Measurements from ENCODE around the gene NEK4. TPM values are rescaled to one million over a fixed set of nuclear protein-coding genes. Genes with fewer than 3 reads are reported as not detected.
A peak's percentile ranks its signal among the peaks of the same experiment; 100 is the strongest.

Gene NEK4
- total and polyA plus RNA-seq, 4 donors, result 5.8 to 39.9 (median 19.1) TPM

- WGBS, 2 donors, result 18 to 24% methylated on average over 13 of the region's 13 CpGs
- ATAC-seq (ENCODE audit: insufficient read depth, low FRiP score), result no peak
- peak overlapping the region; percentile 72 to 75 for H3K9ac ChIP-seq (ENCODE audit: insufficient read depth in 1 of 2, low read length in 2 of 2)
Observed at GRCh38 chr3:52769786-52770455, 819 bp downstream of the NEK4 start.

DNA sequence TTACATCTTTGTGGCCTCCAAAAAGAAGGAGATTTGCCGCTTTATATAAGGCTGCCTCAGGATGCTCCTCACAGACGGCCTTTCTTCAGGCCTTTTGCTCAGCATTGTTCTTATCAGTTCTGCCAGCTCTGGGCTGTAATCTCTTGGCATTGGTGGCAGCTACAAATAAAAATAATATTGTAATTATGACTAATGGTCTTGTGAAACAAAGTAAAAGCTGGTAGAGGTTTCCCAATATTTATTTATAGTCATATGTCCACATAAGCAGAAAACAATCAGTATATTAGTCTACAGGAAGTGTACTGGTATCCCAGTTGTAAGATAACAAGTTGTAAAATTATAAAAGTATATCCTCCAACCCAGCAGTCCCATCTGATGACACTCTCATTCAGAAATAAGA, 7.3 kb downstream of the NEK4 start:
- no peak for TF ChIP-seq CTCF (IDR thresholded peaks at IDR 0.05; ENCODE audit: control extremely low read depth, extremely low read depth)
- Histone ChIP-seq H3K9ac (ENCODE audit: insufficient read depth in 1 of 2, low read length in 2 of 2) (no peak overlapping the region), H3K4me3 (no peak overlapping the region), H3K4me1 (ENCODE audit: control insufficient read depth in 5 of 5, insufficient read depth in 5 of 5, low read length in 5 of 5) (no peaks in the 10 kb centered on the region), H3K27me3 (ENCODE audit: control insufficient read depth in 3 of 3, insufficient read depth in 3 of 3, low read length in 2 of 3) (no peaks in the 10 kb centered on the region), H3K9me3 (ENCODE audit: control insufficient read depth in 4 of 4, insufficient read depth in 3 of 4, low read length in 3 of 4) (no peaks in the 10 kb centered on the region), H3K27ac (ENCODE audit: low read depth in 1 of 2, low read length in 1 of 2) (peak overlapping the region in 1 of 2 donors; percentile 38), H3K36me3 (ENCODE audit: control insufficient read depth in 4 of 4, insufficient read depth in 4 of 4, low read length in 4 of 4) (peaks cover 18 to 59% (median 24%) of the 10 kb centered on the region in 4 donors)
- ATAC-seq (ENCODE audit: insufficient read depth, low FRiP score) (no peak), DNase-seq (no peak)
- WGBS, 2 donors, result 85 to 89% methylated on average over 2 of the region's 2 CpGs

More at GRCh38 chr3:52769786-52770455, 819 bp downstream of the NEK4 start:
- no peak for TF ChIP-seq CTCF (IDR thresholded peaks at IDR 0.05; ENCODE audit: control extremely low read depth, extremely low read depth)
- H3K36me3 ChIP-seq (ENCODE audit: control insufficient read depth in 4 of 4, insufficient read depth in 4 of 4, low read length in 4 of 4), result peaks cover 7 to 20% (median 14%) of the 10 kb centered on the region in 4 donors
- H3K9me3 ChIP-seq (ENCODE audit: control insufficient read depth in 4 of 4, insufficient read depth in 3 of 4, low read length in 3 of 4), result no peaks in the 10 kb centered on the region
- no peak overlapping the region for H3K27ac ChIP-seq (ENCODE audit: low read depth in 1 of 2, low read length in 1 of 2)
- peak in 2 of 3 donors; percentile 13 to 18 for DNase-seq
- peaks cover 0 to 9% (median 4%) of the 10 kb centered on the region in 5 donors for H3K4me1 ChIP-seq (ENCODE audit: control insufficient read depth in 5 of 5, insufficient read depth in 5 of 5, low read length in 5 of 5)
- H3K4me3 ChIP-seq, result peak overlapping the region; percentile 83
- no peaks in the 10 kb centered on the region for H3K27me3 ChIP-seq (ENCODE audit: control insufficient read depth in 3 of 3, insufficient read depth in 3 of 3, low read length in 2 of 3)

DNA sequence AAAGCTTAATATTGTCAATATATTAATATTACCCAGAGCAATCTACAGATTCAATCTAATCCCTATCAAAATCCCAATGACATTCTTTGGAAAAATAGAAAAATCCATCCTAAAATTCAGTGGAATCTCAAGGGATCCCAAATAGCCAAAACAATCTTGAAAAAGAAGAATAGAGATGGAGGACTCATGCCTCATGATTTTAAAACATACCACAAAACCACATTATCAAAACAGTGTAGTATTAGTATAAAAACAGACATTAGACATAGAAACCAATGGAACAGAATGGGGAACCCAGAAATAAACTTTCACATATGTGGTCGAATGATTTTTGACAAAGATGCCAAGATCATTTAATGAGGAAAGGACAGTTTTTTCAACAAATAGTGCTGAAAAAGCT, 14.6 kb downstream of the NEK4 start:
- DNase-seq (no peak), ATAC-seq (ENCODE audit: insufficient read depth, low FRiP score) (no peak)
- Histone ChIP-seq H3K4me1 (ENCODE audit: control insufficient read depth in 5 of 5, insufficient read depth in 5 of 5, low read length in 5 of 5) (no peaks in the 10 kb centered on the region), H3K36me3 (ENCODE audit: control insufficient read depth in 4 of 4, insufficient read depth in 4 of 4, low read length in 4 of 4) (peaks cover 14 to 61% (median 23%) of the 10 kb centered on the region in 4 donors), H3K9me3 (ENCODE audit: control insufficient read depth in 4 of 4, insufficient read depth in 3 of 4, low read length in 3 of 4) (no peaks in the 10 kb centered on the region), H3K4me3 (no peak overlapping the region), H3K27ac (ENCODE audit: low read depth in 1 of 2, low read length in 1 of 2) (no peak overlapping the region), H3K27me3 (ENCODE audit: control insufficient read depth in 3 of 3, insufficient read depth in 3 of 3, low read length in 2 of 3) (no peaks in the 10 kb centered on the region), H3K9ac (ENCODE audit: insufficient read depth in 1 of 2, low read length in 2 of 2) (no peak overlapping the region)
- 96 to 97% methylated on average over 1 of the region's 1 CpG for WGBS, 2 donors
- TF ChIP-seq CTCF (IDR thresholded peaks at IDR 0.05; ENCODE audit: control extremely low read depth, extremely low read depth), result no peak

All from lung (tissue), 12 donors.